GM12891 (cell line): ENCODE data around the gene EDEM1.

Experiments used
- POLR2A ChIP-seq: IDR thresholded peaks from 2 replicates; pipeline ENCODE4 v1.6.1; 2011; ENCODE audit warnings: low read depth, low read length, control low read depth
- POLR2AphosphoS5 ChIP-seq: IDR thresholded peaks from 2 replicates; pipeline ENCODE4 v1.6.1; 2011; ENCODE audit warnings: low read depth, low read length, control low read depth
- SPI1 ChIP-seq: IDR thresholded peaks from 2 replicates; pipeline ENCODE4 v1.6.1; 2011; ENCODE audit warnings: low read depth, low read length, control low read depth

- TF ChIP-seq SPI1 (no peak), POLR2AphosphoS5 (no peak), POLR2A (no peak)
Measured at GRCh38 chr3:5141760-5142159, 45.7 kb upstream of the EDEM1 start.
